ENCODE results near the gene ARAP1. TPM values are rescaled to one million over a fixed set of nuclear protein-coding genes. Genes with fewer than 3 reads are reported as not detected.

ARAP1 gene
- total and polyA plus RNA-seq, 2 of the 8 experiments (the other 6 are each of a cell fraction or from before 2014, with no cell fraction given): 25.7 to 61.6 TPM

- Histone ChIP-seq H4K20me1 (replicated peaks in 1 of 2; ENCODE audit: control insufficient read depth in 1 of 2, insufficient read depth in 2 of 2, low read length in 2 of 2) (peaks cover 18 to 42% of the 10 kb centered on the region in 2 experiments), H3K14ac (ENCODE audit: insufficient read length) (no peak overlapping the region), H3K27ac (ENCODE audit: low read depth, low read length) (no peak overlapping the region), H4K8ac (ENCODE audit: extremely low read depth, insufficient read depth, low read length) (no peak overlapping the region), H3K23ac (ENCODE audit: insufficient read length) (no peak overlapping the region), H3K56ac (replicated peaks; ENCODE audit: insufficient read length, low read depth, low read length) (no peak overlapping the region), H3K4me2 (ENCODE audit: insufficient read depth in 1 of 2, low read depth in 2 of 2, low read length in 2 of 2) (no peak overlapping the region), H2AFZ (ENCODE audit: low read length) (no peak overlapping the region), H2AK5ac (ENCODE audit: low read depth, low read length) (no peak overlapping the region), H2BK5ac (ENCODE audit: low read depth, low read length) (peak overlapping the region; percentile 95; the same call in 1 of the 2 replicates), H2BK12ac (ENCODE audit: low read depth, low read length) (0 out of 2 replicates have a peak overlapping the region, but pooled peaks have one; percentile 65), H3K9me3 (ENCODE audit: insufficient read depth in 2 of 2, low read depth in 1 of 2, low read length in 1 of 2) (no peaks in the 10 kb centered on the region), H3K23me2 (ENCODE audit: low read depth, low read length) (no peaks in the 10 kb centered on the region), H4K5ac (ENCODE audit: insufficient read length, low read depth, low read length) (no peak overlapping the region), H2BK20ac (ENCODE audit: low read length) (0 out of 2 replicates have a peak overlapping the region, but pooled peaks have one; percentile 27), H2BK15ac (ENCODE audit: low read length) (no peak overlapping the region), H4K91ac (replicated peaks; ENCODE audit: insufficient read length, low read length) (no peak overlapping the region), H3K4me3 (ENCODE audit: extremely low read depth in 1 of 4, insufficient read depth in 2 of 4, low read depth in 3 of 4, low read length in 4 of 4) (no peak overlapping the region), H3K4me1 (replicated peaks in 1 of 4; ENCODE audit: control insufficient read depth in 3 of 4, insufficient read depth in 4 of 4, low read length in 3 of 4) (peaks cover 8 to 24% (median 17%) of the 10 kb centered on the region in 4 experiments), H2BK120ac (replicated peaks; ENCODE audit: low read depth, low read length) (no peak overlapping the region), H3K4ac (replicated peaks; ENCODE audit: insufficient read length, low read depth, low read length) (no peak overlapping the region), H3K79me2 (ENCODE audit: control insufficient read depth in 1 of 2, insufficient read depth in 2 of 2, low read length in 2 of 2) (peaks cover 4 to 60% of the 10 kb centered on the region in 2 experiments; a peak in 3 of 4 replicates), H3K9ac (replicated peaks in 1 of 4; ENCODE audit: extremely low read depth in 1 of 4, low read depth in 3 of 4, low read length in 3 of 4) (no peak overlapping the region), H3K36me3 (ENCODE audit: control insufficient read depth in 2 of 4, insufficient read depth in 4 of 4, low read length in 3 of 4) (no peaks in the 10 kb centered on the region), H3K18ac (ENCODE audit: extremely low read depth, low read length) (no peak overlapping the region), H3K79me1 (ENCODE audit: low read depth, low read length) (peaks cover 18% of the 10 kb centered on the region), H3K27me3 (replicated peaks in 1 of 4; ENCODE audit: control insufficient read depth in 3 of 4, extremely low read depth in 1 of 4, insufficient read depth in 3 of 4, low read length in 3 of 4) (no peaks in the 10 kb centered on the region)
- DNase-seq (ENCODE audit: low read depth in 1 of 2, low spot score in 2 of 2) (no peak), FAIRE-seq (no peak)
- CTCF ChIA-PET (ENCODE audit: partially characterized antibody): interaction anchor here (0.6 to 4.5 kb wide), 4 partner anchors 17 to 431 kb away, joined by 3 to 18 read pairs (median 4); no protein-coding TSS in a partner anchor
- WGBS, 2 experiments (ENCODE audit: extremely low coverage in 1 of 2, insufficient coverage in 1 of 2, insufficient read length in 1 of 2, insufficient replicate concordance in 2 of 2, low coverage in 1 of 2, low lambda C conversion rate in 2 of 2, missing lambda C conversion rate in 1 of 2): 92% methylated on average over 7 of the region's 7 CpGs; no CpG with 5 or more reads in 1 of the 2 experiments
- POLR2A ChIA-PET (ENCODE audit: partially characterized antibody): interaction anchor here (1.4 kb wide), 1 partner anchor 10 kb away, joined by 3 read pairs; the partner anchor contains the start of gene ARAP1
- TF ChIP-seq KDM1A (IDR thresholded peaks at IDR 0.05; ENCODE audit: borderline replicate concordance, low read length) (peak; percentile 42; the same call in 1 of the 2 replicates), CHD2 (IDR thresholded peaks at IDR 0.05; ENCODE audit: low read length) (no peak)
Measured at GRCh38 chr11:72742513-72743320, 9.5 kb downstream of the ARAP1 start.

Measured in H1 (cell line).